ENCODE measurements around the gene GGTA1.

GGTA1 gene

GRCh38 chr9:121445986-121446385, 53.7 kb downstream of the GGTA1 start:
- no peaks in the 10 kb centered on the region for H3K79me2 ChIP-seq (ENCODE audit: insufficient read depth, low read depth)
- H4K20me1 ChIP-seq (ENCODE audit: insufficient read depth), result no peaks in the 10 kb centered on the region
- no peak overlapping the region for H3K27ac ChIP-seq
- TF ChIP-seq, protein P1, sequence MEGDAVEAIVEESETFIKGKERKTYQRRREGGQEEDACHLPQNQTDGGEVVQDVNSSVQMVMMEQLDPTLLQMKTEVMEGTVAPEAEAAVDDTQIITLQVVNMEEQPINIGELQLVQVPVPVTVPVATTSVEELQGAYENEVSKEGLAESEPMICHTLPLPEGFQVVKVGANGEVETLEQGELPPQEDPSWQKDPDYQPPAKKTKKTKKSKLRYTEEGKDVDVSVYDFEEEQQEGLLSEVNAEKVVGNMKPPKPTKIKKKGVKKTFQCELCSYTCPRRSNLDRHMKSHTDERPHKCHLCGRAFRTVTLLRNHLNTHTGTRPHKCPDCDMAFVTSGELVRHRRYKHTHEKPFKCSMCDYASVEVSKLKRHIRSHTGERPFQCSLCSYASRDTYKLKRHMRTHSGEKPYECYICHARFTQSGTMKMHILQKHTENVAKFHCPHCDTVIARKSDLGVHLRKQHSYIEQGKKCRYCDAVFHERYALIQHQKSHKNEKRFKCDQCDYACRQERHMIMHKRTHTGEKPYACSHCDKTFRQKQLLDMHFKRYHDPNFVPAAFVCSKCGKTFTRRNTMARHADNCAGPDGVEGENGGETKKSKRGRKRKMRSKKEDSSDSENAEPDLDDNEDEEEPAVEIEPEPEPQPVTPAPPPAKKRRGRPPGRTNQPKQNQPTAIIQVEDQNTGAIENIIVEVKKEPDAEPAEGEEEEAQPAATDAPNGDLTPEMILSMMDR (conservative IDR thresholded peaks at IDR 0.05; ENCODE audit: low read depth, low read length), result no peak
- H3K4me1 ChIP-seq (ENCODE audit: low read depth, poor library complexity, severe bottlenecking), result peaks cover 17% of the 10 kb centered on the region
- no peak overlapping the region for H3K4me2 ChIP-seq
- no peak overlapping the region for H3K9ac ChIP-seq
- no peaks in the 10 kb centered on the region for H3K36me3 ChIP-seq (ENCODE audit: insufficient read depth)
- H3K27me3 ChIP-seq (ENCODE audit: insufficient read depth, low read depth), result no peaks in the 10 kb centered on the region
- H3K4me3 ChIP-seq (IDR thresholded peaks at IDR 0.05; ENCODE audit: insufficient read depth, low read depth, low read length), result no peak overlapping the region
- no peak overlapping the region for H2AFZ ChIP-seq (ENCODE audit: low read depth)

DNA sequence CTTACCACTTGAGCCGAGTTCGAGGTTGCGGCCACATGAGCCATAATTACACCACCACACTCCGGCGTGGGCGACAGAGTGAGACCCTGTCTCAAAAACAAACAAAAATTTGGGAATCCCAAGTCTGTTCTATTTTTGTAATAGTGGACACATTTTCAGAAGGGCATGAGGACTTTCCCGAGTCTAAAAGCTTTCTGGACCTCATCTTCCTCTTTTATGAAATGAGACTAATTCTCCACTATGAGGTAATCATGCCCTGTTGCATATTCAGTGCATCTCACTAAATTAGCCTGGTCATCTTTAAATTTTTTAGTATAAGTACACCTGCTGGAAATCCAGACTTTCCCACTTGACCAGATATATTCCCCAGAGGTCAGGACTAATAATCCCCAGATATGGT, 55.7 kb downstream of the GGTA1 start:
- Histone ChIP-seq H3K9ac (no peak overlapping the region), H3K79me2 (ENCODE audit: insufficient read depth, low read depth) (no peaks in the 10 kb centered on the region), H3K27me3 (ENCODE audit: insufficient read depth, low read depth) (no peaks in the 10 kb centered on the region), H4K20me1 (ENCODE audit: insufficient read depth) (no peaks in the 10 kb centered on the region), H3K36me3 (ENCODE audit: insufficient read depth) (no peaks in the 10 kb centered on the region), H3K4me1 (ENCODE audit: low read depth, poor library complexity, severe bottlenecking) (peaks cover 17% of the 10 kb centered on the region), H3K4me2 (no peak overlapping the region), H3K27ac (no peak overlapping the region), H3K4me3 (IDR thresholded peaks at IDR 0.05; ENCODE audit: insufficient read depth, low read depth, low read length) (no peak overlapping the region), H2AFZ (ENCODE audit: low read depth) (no peak overlapping the region)
- TF ChIP-seq, protein P1 (conservative IDR thresholded peaks at IDR 0.05; ENCODE audit: low read depth, low read length), result no peak

- Histone ChIP-seq H4K20me1 (ENCODE audit: insufficient read depth) (no peaks in the 10 kb centered on the region), H3K27me3 (ENCODE audit: insufficient read depth, low read depth) (no peaks in the 10 kb centered on the region), H3K4me1 (ENCODE audit: low read depth, poor library complexity, severe bottlenecking) (no peaks in the 10 kb centered on the region), H3K9ac (no peak overlapping the region), H3K36me3 (ENCODE audit: insufficient read depth) (no peaks in the 10 kb centered on the region), H3K79me2 (ENCODE audit: insufficient read depth, low read depth) (no peaks in the 10 kb centered on the region), H3K4me3 (IDR thresholded peaks at IDR 0.05; ENCODE audit: insufficient read depth, low read depth, low read length) (no peak overlapping the region), H3K27ac (no peak overlapping the region), H3K4me2 (no peak overlapping the region), H2AFZ (ENCODE audit: low read depth) (no peak overlapping the region)
- TF ChIP-seq, protein P1 (conservative IDR thresholded peaks at IDR 0.05; ENCODE audit: low read depth, low read length), result no peak
Observed at GRCh38 chr9:121441165-121441564, 58.5 kb downstream of the GGTA1 start.

GRCh38 chr9:121439711-121440664, 59.7 kb downstream of the GGTA1 start:
- Histone ChIP-seq H3K4me1 (ENCODE audit: low read depth, poor library complexity, severe bottlenecking) (no peaks in the 10 kb centered on the region), H3K27ac (no peak overlapping the region), H3K4me2 (no peak overlapping the region), H3K79me2 (ENCODE audit: insufficient read depth, low read depth) (no peaks in the 10 kb centered on the region), H2AFZ (ENCODE audit: low read depth) (no peak overlapping the region), H3K36me3 (ENCODE audit: insufficient read depth) (no peaks in the 10 kb centered on the region), H3K9ac (no peak overlapping the region), H4K20me1 (ENCODE audit: insufficient read depth) (no peaks in the 10 kb centered on the region), H3K4me3 (IDR thresholded peaks at IDR 0.05; ENCODE audit: insufficient read depth, low read depth, low read length) (no peak overlapping the region), H3K27me3 (ENCODE audit: insufficient read depth, low read depth) (no peaks in the 10 kb centered on the region)
- TF ChIP-seq, protein P1 (conservative IDR thresholded peaks at IDR 0.05; ENCODE audit: low read depth, low read length), result no peak

All from KMS-11 (cell line).